IMR-90 (cell line): Measurements from ENCODE around the gene PKM. TPM values are rescaled to one million over a fixed set of nuclear protein-coding genes. Genes with fewer than 3 reads are reported as not detected.

Experiments used
- MXI1 ChIP-seq: IDR thresholded peaks from 2 replicates; pipeline ENCODE4 v1.6.1; 2012; ENCODE audit warnings: low read depth, mild to moderate bottlenecking, low read length, moderate library complexity, borderline replicate concordance
- polyA plus RNA-seq, 3 experiments: library from polyadenylated mRNA; depleted of rRNA; stranded (reverse); fragments of >200 nt; gene quantifications; 2 replicates each; pipeline ENCODE4 v1.2.3, GENCODE V29; 2012; ENCODE audit warnings: low replicate concordance in 1 of 3
- total RNA-seq: library from RNA; depleted of rRNA; stranded (reverse); fragments of >200 nt; gene quantifications from 2 replicates; pipeline ENCODE4 v1.2.3, GENCODE V29; 2012; rRNA removed

Gene PKM
- total and polyA plus RNA-seq, 2 of the 4 experiments (the other 2 are of a cell fraction) = 2,219 to 3,859 TPM

GRCh38 chr15:72153269-72154000 lies 77.6 kb downstream of the PKM start (continued):
- TF ChIP-seq MXI1 = no peak

Other genes with a start within 250 kb of the PKM start
- 49.2 and 49.5 TPM in 2 replicates for gene MYO9A, start 113.0 kb downstream of the PKM start, total RNA-seq
- 6.0 and 7.9 TPM in 2 replicates for gene MYO9A, start 113.0 kb downstream of the PKM start, polyA plus RNA-seq (2012; rRNA removed)
- gene SENP8, start 112.8 kb downstream of the PKM start, total RNA-seq = 2.9 and 3.1 TPM in 2 replicates
- gene SENP8, start 112.8 kb downstream of the PKM start, polyA plus RNA-seq (2012; rRNA removed) = 1.6 and 1.9 TPM in 2 replicates
- under 0.01 and 0.18 TPM in 2 replicates for gene GRAMD2A, start 33.4 kb downstream of the PKM start, total RNA-seq
- gene GRAMD2A, start 33.4 kb downstream of the PKM start, polyA plus RNA-seq (2012; rRNA removed) = 0.14 TPM in 1 of 2 replicates, not detected in the other
- 10.0 and 13.4 TPM in 2 replicates for gene PARP6, start 41.4 kb upstream of the PKM start, total RNA-seq
- gene PARP6, start 41.4 kb upstream of the PKM start, polyA plus RNA-seq (2012; rRNA removed) = 44.7 and 45.1 TPM in 2 replicates
- not detected in 2 replicates for gene CELF6, start 89.0 kb upstream of the PKM start, total RNA-seq
- 0.06 and 0.07 TPM in 2 replicates for gene CELF6, start 89.0 kb upstream of the PKM start, polyA plus RNA-seq (2012; rRNA removed)
- 17.5 and 19.4 TPM in 2 replicates for gene HEXA, start 144.8 kb upstream of the PKM start, total RNA-seq
- gene HEXA, start 144.8 kb upstream of the PKM start, polyA plus RNA-seq (2012; rRNA removed) = 103 and 115 TPM in 2 replicates
- not detected in 2 replicates for gene TMEM202, start 167.1 kb upstream of the PKM start, total RNA-seq
- not detected in 2 replicates for gene TMEM202, start 167.1 kb upstream of the PKM start, polyA plus RNA-seq (2012; rRNA removed)
- 41.2 and 41.9 TPM in 2 replicates for gene ARIH1, start 243.1 kb upstream of the PKM start, total RNA-seq
- 24.0 and 25.5 TPM in 2 replicates for gene ARIH1, start 243.1 kb upstream of the PKM start, polyA plus RNA-seq (2012; rRNA removed)